ENCODE measurements around the gene ACTR3C. TPM values are rescaled to one million over a fixed set of nuclear protein-coding genes. Genes with fewer than 3 reads are reported as not detected.

The ACTR3C gene
- total and polyA plus RNA-seq, 2 of the 13 experiments (the other 11 are each of a cell fraction or from before 2014, with no cell fraction given): 3.8 to 7.5 TPM

GRCh38 chr7:150368096-150368883 is 44.9 kb upstream of the ACTR3C start, which contains the start of gene REPIN1 (continued):
- TF ChIP-seq MEIS2 (CRISPR knock-in tag; IDR thresholded peaks at IDR 0.05): peak; percentile 74; the same call in 1 of the 2 replicates
- TF ChIP-seq AGO2 (optimal IDR thresholded peaks at IDR 0.05; ENCODE audit: low read depth, low read length): peak; percentile 94
- no peak for TF ChIP-seq PREB (CRISPR knock-in tag; IDR thresholded peaks at IDR 0.05)
- no peak; the same call in 1 of the 2 replicates for TF ChIP-seq ZBTB37 (CRISPR knock-in tag; IDR thresholded peaks at IDR 0.05)
- no peak for TF ChIP-seq TOE1 (CRISPR knock-in tag; IDR thresholded peaks at IDR 0.05)
- TF ChIP-seq SP5 (CRISPR knock-in tag; IDR thresholded peaks at IDR 0.05; ENCODE audit: borderline replicate concordance, low read depth): peak; percentile 46
- TF ChIP-seq SKI (IDR thresholded peaks at IDR 0.05; ENCODE audit: partially characterized antibody): no peak
- 0 out of 2 replicates have a peak, but pooled peaks have one; percentile 76 for TF ChIP-seq ZNF333 (CRISPR knock-in tag; IDR thresholded peaks at IDR 0.05; ENCODE audit: borderline replicate concordance)
- peak; percentile 46; the same call in 1 of the 2 replicates for TF ChIP-seq TGIF2 (CRISPR knock-in tag; IDR thresholded peaks at IDR 0.05)
- TF ChIP-seq MXD1 (CRISPR knock-in tag; IDR thresholded peaks at IDR 0.05): peak; percentile 88; the same call in 1 of the 2 replicates
- TF ChIP-seq ZBTB7A (CRISPR knock-in tag; IDR thresholded peaks at IDR 0.05): peak; percentile 84
- no peak for TF ChIP-seq BCLAF1 (IDR thresholded peaks at IDR 0.05)
- TF ChIP-seq MBD4 (IDR thresholded peaks at IDR 0.05; ENCODE audit: borderline replicate concordance, low read length): no peak
- no peak for TF ChIP-seq SOX5 (CRISPR knock-in tag; IDR thresholded peaks at IDR 0.05; ENCODE audit: borderline replicate concordance)
- TF ChIP-seq NR2F1 (CRISPR knock-in tag; IDR thresholded peaks at IDR 0.05): peak in 1 of 2 experiments; percentile 27; a peak in 1 of 4 replicates
- peak; percentile 75; the same call in 1 of the 2 replicates for TF ChIP-seq UBTF (CRISPR knock-in tag; IDR thresholded peaks at IDR 0.05)
- no peak for TF ChIP-seq SYNCRIP (IDR thresholded peaks at IDR 0.05; ENCODE audit: insufficient read depth, low read depth, low read length)

Data from HepG2 (cell line).